HG03342 (cell line): ENCODE data around the gene EMX2.
"Not testable (repeated sequence)": the region's sequence is repeated elsewhere in the genome, so short reads cannot be mapped to it uniquely, and the experiment has no call there.

Experiments
- ATAC-seq: cut with Tn5 transposase; IDR thresholded peaks from one replicate; pipeline ENCODE4 v1.9.1; 2021; ENCODE audit warnings: mild to moderate bottlenecking, moderate library complexity; ENCODE audit not compliant: unreplicated experiment

The EMX2 gene

GRCh38 chr10:117542706-117543224, at the start of gene EMX2:
Gene EMX2 (plus strand): TSS chr10:117542746. CDS start chr10:117543268, 522 bp downstream.
- no peak for ATAC-seq

- ATAC-seq, result no peak
Observed at GRCh38 chr10:117496031-117496430, 46.5 kb upstream of the EMX2 start.

GRCh38 chr10:117496616-117497028, 45.9 kb upstream of the EMX2 start:
- peak; percentile 90 for ATAC-seq

- no peak for ATAC-seq
Observed at GRCh38 chr10:117497736-117498135, 44.8 kb upstream of the EMX2 start.

- ATAC-seq, result no peak
Observed at GRCh38 chr10:117499248-117500105, 43.1 kb upstream of the EMX2 start.

GRCh38 chr10:117500456-117500855, 42.1 kb upstream of the EMX2 start:
- no peak for ATAC-seq

- no peak for ATAC-seq
Observed at GRCh38 chr10:117501460-117502035, 41.0 kb upstream of the EMX2 start.

- peak; percentile 4 for ATAC-seq
Observed at GRCh38 chr10:117502421-117503243, 39.9 kb upstream of the EMX2 start.

- peak; percentile 65 for ATAC-seq
Observed at GRCh38 chr10:117503244-117504205, 39.0 kb upstream of the EMX2 start.

GRCh38 chr10:117504562-117504961, 38.0 kb upstream of the EMX2 start:
- ATAC-seq, result no peak

GRCh38 chr10:117507081-117507480, 35.5 kb upstream of the EMX2 start:
- ATAC-seq, result not testable (repeated sequence)

GRCh38 chr10:117509573-117509972, 33.0 kb upstream of the EMX2 start:
- ATAC-seq, result no peak

GRCh38 chr10:117511601-117512390, 30.8 kb upstream of the EMX2 start:
- no peak for ATAC-seq

GRCh38 chr10:117514971-117515370, 27.6 kb upstream of the EMX2 start:
- ATAC-seq, result no peak

- no peak for ATAC-seq
Observed at GRCh38 chr10:117516681-117517080, 25.9 kb upstream of the EMX2 start.

GRCh38 chr10:117518246-117518645, 24.3 kb upstream of the EMX2 start:
- ATAC-seq, result no peak

GRCh38 chr10:117519286-117519685, 23.3 kb upstream of the EMX2 start:
- ATAC-seq, result no peak

- no peak for ATAC-seq
Observed at GRCh38 chr10:117519879-117520278, 22.7 kb upstream of the EMX2 start.

GRCh38 chr10:117530791-117531190, 11.8 kb upstream of the EMX2 start:
- no peak for ATAC-seq
